Astrocyte (in vitro differentiated cells and primary cell): Measurements from ENCODE around the gene CTNNA2.

Experiments
- CTCF ChIP-seq: IDR thresholded peaks from 2 replicates; pipeline ENCODE4 v1.5.1; 2011; ENCODE audit warnings: low read depth, mild to moderate bottlenecking, inconsistent platforms, low read length, moderate library complexity; ENCODE audit not compliant: insufficient read depth
- EZH2 ChIP-seq: IDR thresholded peaks from 2 replicates; pipeline ENCODE4 v1.6.1; 2012; ENCODE audit warnings: mild to moderate bottlenecking, low read length, inconsistent platforms; ENCODE audit not compliant: insufficient read depth

DNA sequence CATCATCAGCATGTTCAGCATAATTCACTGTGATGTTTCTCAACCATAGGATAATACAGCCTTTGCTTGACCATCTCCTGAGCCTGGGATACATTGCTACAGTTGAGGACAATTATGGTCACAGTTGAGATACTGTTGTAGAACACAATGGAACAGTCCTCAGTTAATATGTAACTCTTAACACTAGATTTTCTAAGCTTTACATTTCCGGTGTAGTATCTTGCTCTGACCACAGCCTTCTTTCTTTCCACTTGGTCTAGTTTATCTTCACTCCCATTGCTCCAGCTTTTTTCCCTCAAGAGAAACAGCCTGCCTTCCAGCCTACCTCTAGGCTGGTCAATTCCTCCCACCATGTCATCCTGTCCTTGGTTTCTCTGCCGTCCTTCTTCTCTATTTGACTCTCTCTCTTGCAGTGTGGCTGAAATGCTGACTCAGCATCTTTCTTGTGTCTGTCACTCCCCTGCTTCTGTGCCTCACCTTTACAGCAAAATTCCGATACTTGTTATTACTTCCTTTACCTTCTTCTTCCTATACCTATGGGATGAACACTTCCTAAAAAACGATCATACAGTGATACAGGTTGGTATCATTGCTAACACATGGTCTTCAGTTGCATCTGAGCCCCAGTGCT, 80.5 kb downstream of the CTNNA2 start:
- TF ChIP-seq CTCF: no peak
- no peak for TF ChIP-seq EZH2
